Smooth muscle cell of the umbilical artery (primary cell): ENCODE data around the gene HAUS1. TPM values are rescaled to one million over a fixed set of nuclear protein-coding genes. Genes with fewer than 3 reads are reported as not detected.

Experiments used
- total RNA-seq: library from RNA; depleted of rRNA; stranded (reverse); fragments of >200 nt; gene quantifications from 2 replicates; pipeline ENCODE4 v1.2.3, GENCODE V29; 2014

Gene HAUS1, protein sequence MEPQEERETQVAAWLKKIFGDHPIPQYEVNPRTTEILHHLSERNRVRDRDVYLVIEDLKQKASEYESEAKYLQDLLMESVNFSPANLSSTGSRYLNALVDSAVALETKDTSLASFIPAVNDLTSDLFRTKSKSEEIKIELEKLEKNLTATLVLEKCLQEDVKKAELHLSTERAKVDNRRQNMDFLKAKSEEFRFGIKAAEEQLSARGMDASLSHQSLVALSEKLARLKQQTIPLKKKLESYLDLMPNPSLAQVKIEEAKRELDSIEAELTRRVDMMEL
- total RNA-seq, result 35.6 and 57.3 TPM in 2 replicates

GRCh38 chr18:46104128-46104911, at the start of gene HAUS1:
HAUS1 (plus strand) TSS chr18:46104385; CDS start chr18:46104412, 27 bp downstream.

DNA sequence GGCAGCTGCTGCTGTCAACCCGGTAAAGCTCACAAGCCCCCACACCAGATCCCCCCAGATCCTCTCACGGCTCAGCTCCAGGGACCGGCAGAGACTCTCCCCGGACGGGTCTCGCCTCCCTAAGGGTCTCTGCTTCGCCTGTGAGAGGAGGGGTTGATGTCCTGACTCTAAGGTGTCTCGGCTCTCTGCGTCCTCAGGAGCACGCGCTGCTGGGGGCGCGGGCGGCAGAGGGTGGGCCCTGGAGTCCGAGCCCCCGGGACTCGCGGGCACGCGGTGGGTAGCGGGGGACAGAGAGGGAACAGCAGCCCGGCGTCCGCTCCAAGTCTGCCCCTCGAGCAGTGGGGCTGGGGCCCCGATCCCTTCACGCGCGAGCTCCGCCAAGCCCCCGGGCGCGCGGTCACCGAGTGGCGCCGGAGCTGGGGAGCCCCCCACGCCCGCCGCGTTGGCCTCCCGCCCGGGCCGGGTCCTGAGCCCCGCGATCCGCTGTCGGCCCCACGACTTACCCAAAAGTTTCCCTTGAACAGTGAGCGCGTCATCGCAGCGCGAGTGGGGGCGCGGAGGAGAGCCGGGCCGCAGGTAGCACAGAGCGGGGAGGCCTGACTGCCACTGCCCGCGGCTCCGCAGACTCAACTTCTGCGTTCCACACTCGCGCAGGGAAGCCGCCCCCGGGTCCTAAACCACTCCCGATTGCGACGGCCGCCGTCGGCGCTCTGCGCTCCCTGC, 32.4 kb upstream of the HAUS1 start, which contains the start of gene PSTPIP2:
Gene PSTPIP2, minus strand, starts transcription at position 608 of the 723 bp plus-strand sequence. Its CDS starts 72 bp downstream, at position 536.

DNA sequence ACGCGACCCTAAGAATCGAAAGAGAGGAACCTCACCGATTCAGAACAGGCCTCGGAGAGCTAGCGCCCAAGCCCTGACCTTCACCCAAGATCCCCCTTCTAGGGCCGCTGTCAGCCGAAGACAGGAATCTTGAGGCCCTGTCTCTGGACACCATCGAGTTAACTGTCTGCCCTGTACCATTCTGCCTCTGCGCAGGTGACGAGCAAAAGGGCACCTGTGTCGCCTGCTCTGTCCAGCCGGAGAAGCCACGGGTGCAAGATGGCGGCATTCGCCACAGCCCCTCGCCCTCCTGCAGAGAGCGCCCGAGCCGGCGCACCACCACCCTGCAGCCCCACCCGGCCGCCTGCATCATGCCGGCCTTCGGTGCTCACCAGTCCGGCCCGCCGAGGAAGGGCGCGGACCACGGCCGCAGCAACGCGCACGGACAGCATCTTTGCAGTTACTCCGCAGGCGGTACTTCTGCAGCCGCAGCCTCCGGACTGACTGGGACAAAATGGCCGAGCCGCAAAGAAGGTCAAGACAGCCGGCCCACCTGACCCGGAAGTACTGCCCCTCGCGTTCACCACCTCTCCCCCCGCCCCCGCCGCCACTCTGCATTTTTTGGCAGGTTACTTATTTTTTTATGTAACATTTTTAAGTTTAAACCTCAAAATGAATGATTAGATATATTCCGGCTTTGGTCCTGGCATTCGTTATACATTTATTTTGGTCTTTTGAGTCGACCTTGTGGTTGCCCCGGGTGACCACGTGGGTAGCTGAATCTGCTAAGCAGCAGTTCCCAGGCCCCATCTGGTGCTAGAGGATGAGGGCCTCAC, 6.2 kb upstream of the HAUS1 start, which contains the start of gene ATP5F1A:
Gene ATP5F1A, minus strand, starts transcription at position 496 of the 815 bp plus-strand sequence. Its CDS starts 65 bp downstream, at position 431.

Other genes starting within 250 kb of the HAUS1 start
- gene EPG5, start 137.1 kb upstream of the HAUS1 start, total RNA-seq, result 49.0 and 150 TPM in 2 replicates
- gene PSTPIP2, start 32.1 kb upstream of the HAUS1 start, total RNA-seq, result 7.1 and 16.7 TPM in 2 replicates
- gene ATP5F1A, start 6.1 kb upstream of the HAUS1 start, total RNA-seq, result 821 and 822 TPM in 2 replicates